GM23338 (cell line): Measurements from ENCODE around the gene MON1B. TPM values are rescaled to one million over a fixed set of nuclear protein-coding genes. Genes with fewer than 3 reads are reported as not detected.

ENCODE experiments used
- ATAC-seq: fragments of 200-7000 bp; cut with Tn5 transposase; 3 replicates; pipeline ENCODE4 v1.9.1; 2020
- DNase-seq: peaks from one replicate; pipeline ENCODE4 v3.0.0-alpha.2; 2015; ENCODE audit warnings: low spot score
- H2AFZ ChIP-seq: fragments of 200-600 bp; sonication (generic); 2 replicates; pipeline ENCODE4 v1.8.0; 2016; ENCODE audit warnings: antibody characterized with exemption, mild to moderate bottlenecking, moderate library complexity
- H3F3A ChIP-seq: fragments of 200-600 bp; sonication (generic); replicated peaks from 2 replicates; pipeline ENCODE4 v1.8.0; 2017; ENCODE audit warnings: antibody characterized with exemption, mixed run types, low read depth
- H3K27ac ChIP-seq: fragments of 200-600 bp; sonication (generic); 2 replicates; pipeline ENCODE4 v1.6.1; 2016; ENCODE audit warnings: low read depth
- H3K27me3 ChIP-seq: fragments of 200-600 bp; sonication (generic); 2 replicates; pipeline ENCODE4 v1.8.0; 2016; ENCODE audit warnings: mild to moderate bottlenecking, mixed run types, moderate library complexity; ENCODE audit not compliant: insufficient read depth
- H3K36me3 ChIP-seq: fragments of 200-600 bp; sonication (generic); 2 replicates; pipeline ENCODE4 v1.8.0; 2016; ENCODE audit warnings: mild to moderate bottlenecking; ENCODE audit not compliant: insufficient read depth
- H3K4me1 ChIP-seq: fragments of 200-600 bp; sonication (generic); 2 replicates; pipeline ENCODE4 v1.8.0; 2016; ENCODE audit warnings: mild to moderate bottlenecking, moderate library complexity; ENCODE audit not compliant: insufficient read depth
- H3K4me2 ChIP-seq: fragments of 200-600 bp; sonication (generic); 2 replicates; pipeline ENCODE4 v1.7.1; 2017; ENCODE audit warnings: mixed run types
- H3K4me3 ChIP-seq: fragments of 200-600 bp; sonication (generic); 2 replicates; pipeline ENCODE4 v1.6.1; 2016; ENCODE audit warnings: mixed run types
- H3K79me2 ChIP-seq: fragments of 200-600 bp; sonication (generic); replicated peaks from 2 replicates; pipeline ENCODE4 v1.8.0; 2017; ENCODE audit warnings: mild to moderate bottlenecking; ENCODE audit not compliant: insufficient read depth
- H3K9me2 ChIP-seq: fragments of 200-600 bp; sonication (generic); 2 replicates; pipeline ENCODE4 v1.8.0; 2017; ENCODE audit not compliant: insufficient read depth
- H4K20me1 ChIP-seq: fragments of 200-600 bp; sonication (generic); replicated peaks from 2 replicates; pipeline ENCODE4 v1.8.0; 2017; ENCODE audit warnings: mild to moderate bottlenecking; ENCODE audit not compliant: insufficient read depth
- H3K27ac Mint-ChIP-seq: 2 replicates; pipeline ENCODE4 v1.8.0; 2020; ENCODE audit warnings: inconsistent platforms, mild to moderate bottlenecking, moderate library complexity, mixed read lengths
- H3K27me3 Mint-ChIP-seq: 3 replicates; pipeline ENCODE4 v1.8.0; 2022; ENCODE audit warnings: low read depth, mild to moderate bottlenecking, moderate library complexity, mixed read lengths, inconsistent platforms; ENCODE audit not compliant: insufficient read depth, poor library complexity
- H3K36me3 Mint-ChIP-seq: 3 replicates; pipeline ENCODE4 v1.8.0; 2021; ENCODE audit warnings: low read depth, mild to moderate bottlenecking, inconsistent platforms, moderate library complexity, mixed read lengths
- H3K4me1 Mint-ChIP-seq: 3 replicates; pipeline ENCODE4 v1.8.0; 2020; ENCODE audit warnings: mild to moderate bottlenecking, inconsistent platforms, mixed read lengths
- H3K4me3 Mint-ChIP-seq: 3 replicates; pipeline ENCODE4 v1.8.0; 2021; ENCODE audit warnings: moderate library complexity, mild to moderate bottlenecking, inconsistent platforms, mixed read lengths
- H3K9me3 Mint-ChIP-seq: 3 replicates; pipeline ENCODE4 v1.8.0; 2020; ENCODE audit warnings: moderate library complexity, mild to moderate bottlenecking, inconsistent platforms, mixed read lengths
- CREB1 ChIP-seq: fragments of 250-450 bp; sonication (Bioruptor Pico); IDR thresholded peaks from 2 replicates; pipeline ENCODE4 v1.5.0; 2020; ENCODE audit warnings: low read depth, mild to moderate bottlenecking, moderate library complexity
- CTCF ChIP-seq, 2 experiments: fragments of 200-600 bp in 1 of 2; sonication (generic) in 1 of 2; conservative IDR thresholded peaks; 2 replicates each; pipeline versions ENCODE4 v1.5.1 to v1.6.1; 2016 to 2017; ENCODE audit warnings: antibody characterized with exemption in 2 of 2, low read depth in 2 of 2, mild to moderate bottlenecking in 2 of 2, moderate library complexity in 1 of 2
- ETS1 ChIP-seq: IDR thresholded peaks from 2 replicates; pipeline ENCODE4 v1.6.1; 2016; ENCODE audit warnings: antibody characterized with exemption
- EZH2 ChIP-seq: fragments of 200-600 bp; sonication (generic); IDR thresholded peaks from one replicate; pipeline ENCODE4 v1.8.0; 2017; ENCODE audit warnings: antibody characterized with exemption, mild to moderate bottlenecking, low read depth; ENCODE audit not compliant: unreplicated experiment
- JUNB ChIP-seq: IDR thresholded peaks from one replicate; pipeline ENCODE4 v1.6.1; 2016; ENCODE audit warnings: antibody characterized with exemption; ENCODE audit not compliant: unreplicated experiment
- NANOG ChIP-seq: IDR thresholded peaks from 2 replicates; pipeline ENCODE4 v1.6.1; 2016; ENCODE audit warnings: antibody characterized with exemption, borderline replicate concordance
- POLR2AphosphoS5 ChIP-seq: IDR thresholded peaks from 2 replicates; pipeline ENCODE4 v1.6.1; 2016; ENCODE audit warnings: antibody characterized with exemption, low read depth
- REST ChIP-seq: IDR thresholded peaks from one replicate; pipeline ENCODE4 v1.6.1; 2018; ENCODE audit warnings: antibody characterized with exemption; ENCODE audit not compliant: unreplicated experiment
- ZNF114 ChIP-seq: fragments of 250-450 bp; sonication (Bioruptor Pico); IDR thresholded peaks from 2 replicates; pipeline ENCODE4 v1.5.0; 2020; ENCODE audit warnings: mild to moderate bottlenecking, moderate library complexity
- ZNF331 ChIP-seq: fragments of 250-450 bp; sonication (Bioruptor Pico); IDR thresholded peaks from 2 replicates; pipeline ENCODE4 v1.5.0; 2020; ENCODE audit warnings: low read depth, mild to moderate bottlenecking, moderate library complexity
- ZNF462 ChIP-seq: fragments of 250-450 bp; sonication (Bioruptor Pico); IDR thresholded peaks from 2 replicates; pipeline ENCODE4 v1.5.0; 2020; ENCODE audit warnings: mild to moderate bottlenecking, moderate library complexity
- polyA plus RNA-seq: library from polyadenylated mRNA; unstranded; fragments of >200 nt; fragmentation: Nextera tagmentation; extraction: Ambion mirVana; gene quantifications from 2 replicates; pipeline ENCODE4 v1.2.1, GENCODE V29; 2016
- total RNA-seq: library from RNA; depleted of rRNA; stranded (reverse); fragments of >200 nt; shearing (Covaris generic); gene quantifications from 2 replicates; pipeline ENCODE4 v1.2.3, GENCODE V29; 2014

The MON1B gene
- total and polyA plus RNA-seq, 2 experiments from 2014 or later, result 9.7 to 30.2 TPM

GRCh38 chr16:77227745-77228144 is 36.8 kb downstream of the MON1B start:
- Mint-ChIP-seq H3K4me3 (no peak overlapping the region), H3K27ac (no peak overlapping the region), H3K4me1 (peaks cover 17% of the 10 kb centered on the region; the same call in 2 of the 3 replicates), H3K36me3 (no peaks in the 10 kb centered on the region; the same call in 2 of the 3 replicates), H3K27me3 (peaks cover 3% of the 10 kb centered on the region), H3K9me3 (no peaks in the 10 kb centered on the region)
- no peak for ATAC-seq
- Histone ChIP-seq H3K9me2 (no peaks in the 10 kb centered on the region), H3K4me3 (no peak overlapping the region), H3K27ac (no peak overlapping the region), H3F3A (no peaks in the 10 kb centered on the region), H2AFZ (no peak overlapping the region), H3K27me3 (no peaks in the 10 kb centered on the region), H3K79me2 (no peaks in the 10 kb centered on the region), H3K36me3 (no peaks in the 10 kb centered on the region), H3K4me2 (no peak overlapping the region), H4K20me1 (no peaks in the 10 kb centered on the region), H3K4me1 (peaks cover 6% of the 10 kb centered on the region)
- TF ChIP-seq CREB1 (CRISPR knock-in tag) (no peak), REST (no peak), ZNF462 (CRISPR knock-in tag) (no peak), POLR2AphosphoS5 (no peak), EZH2 (no peak), NANOG (no peak), CTCF (conservative IDR thresholded peaks at IDR 0.05; ENCODE audit: low read depth in 2 of 2) (no peak), JUNB (no peak), ZNF331 (CRISPR knock-in tag) (no peak), ETS1 (no peak), ZNF114 (no peak)
- DNase-seq, result no peak
